ENCODE data around the gene ABHD15. TPM values are rescaled to one million over a fixed set of nuclear protein-coding genes. Genes with fewer than 3 reads are reported as not detected.

Gene ABHD15
- total RNA-seq, 4 donors from 2014 or later = 25.2 to 88.9 (median 30.6) TPM

GRCh38 chr17:29568331-29569244, 1.8 kb upstream of the ABHD15 start, which contains the start of gene TP53I13:
Gene TP53I13, plus strand, starts transcription at chr17:29568701. Its CDS starts 58 bp downstream, at chr17:29568759.
- TF ChIP-seq CTCF (IDR thresholded peaks at IDR 0.05; ENCODE audit: low read depth) = no peak

GRCh38 chr17:29567554-29568330, 905 bp upstream of the ABHD15 start:
- TF ChIP-seq CTCF (IDR thresholded peaks at IDR 0.05; ENCODE audit: low read depth) = no peak

- TF ChIP-seq CTCF (IDR thresholded peaks at IDR 0.05; ENCODE audit: low read depth) = no peak
These were observed 392 bp upstream of the ABHD15 start for GRCh38 chr17:29567304-29567553.

GRCh38 chr17:29565643-29566472, 979 bp downstream of the ABHD15 start:
- TF ChIP-seq CTCF (IDR thresholded peaks at IDR 0.05; ENCODE audit: low read depth) = no peak

- no peak for TF ChIP-seq CTCF (IDR thresholded peaks at IDR 0.05; ENCODE audit: low read depth)
These were observed 3.0 kb downstream of the ABHD15 start for GRCh38 chr17:29563816-29564215.

- TF ChIP-seq CTCF (IDR thresholded peaks at IDR 0.05; ENCODE audit: low read depth) = no peak
These were observed 4.2 kb downstream of the ABHD15 start for GRCh38 chr17:29562615-29563014.

All from subcutaneous adipose tissue (tissue), 4 donors.